ENCODE data around the gene C1orf210. TPM values are rescaled to one million over a fixed set of nuclear protein-coding genes. Genes with fewer than 3 reads are reported as not detected.

Gene C1orf210
- total RNA-seq, 1 experiment from 2014 or later, result 12.8 TPM

DNA sequence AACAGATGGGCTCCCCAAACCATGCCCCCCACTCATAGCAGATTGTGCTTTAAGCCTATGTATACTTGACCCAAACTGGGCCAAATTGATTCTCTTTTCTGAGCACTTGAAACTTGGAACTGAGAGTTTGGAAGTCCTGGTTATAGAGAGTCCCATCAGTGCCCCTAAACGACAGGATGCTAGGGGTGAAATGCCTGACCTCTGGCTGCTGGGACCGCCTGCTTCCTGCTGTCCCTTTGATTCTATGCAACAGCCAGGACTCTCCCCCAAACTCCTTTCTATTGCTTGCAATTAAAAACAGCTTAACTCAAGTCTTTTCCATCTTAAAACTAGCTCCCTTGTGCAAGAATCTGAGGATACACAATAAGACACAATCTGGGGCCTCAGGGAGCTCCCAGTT lies 4.7 kb downstream of the C1orf210 start:
- peaks cover 19% of the 10 kb centered on the region for H3K36me3 Mint-ChIP-seq

More for the DNA sequence above, 4.7 kb downstream of the C1orf210 start:
- POLR2A ChIA-PET, result no interaction called here
- Mint-ChIP-seq H3K27me3 (ENCODE audit: low read depth) (no peaks in the 10 kb centered on the region), H3K4me3 (no peak overlapping the region), H3K9me3 (no peaks in the 10 kb centered on the region), H3K4me1 (peaks cover 25% of the 10 kb centered on the region), H3K27ac (no peak overlapping the region)
- TF ChIP-seq GABPB1 (CRISPR knock-in tag; IDR thresholded peaks at IDR 0.05), result no peak
- no peak for TF ChIP-seq ARID4B (CRISPR knock-in tag; IDR thresholded peaks at IDR 0.05; ENCODE audit: borderline replicate concordance)
- TF ChIP-seq ZNF281 (CRISPR knock-in tag; IDR thresholded peaks at IDR 0.05), result no peak
- TF ChIP-seq AFF4 (CRISPR knock-in tag; IDR thresholded peaks at IDR 0.05; ENCODE audit: borderline replicate concordance), result no peak
- no peak for TF ChIP-seq NFE2L1 (CRISPR knock-in tag; IDR thresholded peaks at IDR 0.05)
- no peak for TF ChIP-seq SMAD4 (CRISPR knock-in tag; IDR thresholded peaks at IDR 0.05)
- ATAC-seq (no peak), DNase-seq (ENCODE audit: low spot score) (no peak)
- CTCF ChIA-PET, result no interaction called here
